Kidney (tissue), 14 donors: ENCODE measurements around the gene FAM204A. TPM values are rescaled to one million over a fixed set of nuclear protein-coding genes. Genes with fewer than 3 reads are reported as not detected.
A peak's percentile ranks its signal among the peaks of the same experiment; 100 is the strongest.

Experiments
- DNase-seq, 5 donors: peaks; one replicate each; pipeline ENCODE4 v3.0.0-alpha.2; 2013 to 2020
- FAIRE-seq: peaks from 2 replicates; lab custom pipeline; 2012; peaks lifted over from hg19 to GRCh38; lab: Jason Lieb, UNC
- H3K27ac ChIP-seq, 2 donors: one replicate each; pipeline ENCODE4 v1.7.0; 2013; ENCODE audit warnings: low read depth in 2 of 2, low read length in 2 of 2, inconsistent platforms in 1 of 2
- H3K27me3 ChIP-seq: one replicate; pipeline ENCODE4 v1.7.1; 2013; ENCODE audit warnings: low read length, inconsistent platforms; ENCODE audit not compliant: control insufficient read depth, insufficient read depth
- H3K36me3 ChIP-seq, 3 donors: one replicate each; pipeline versions ENCODE4 v1.7.0 to v1.7.1; 2013; ENCODE audit warnings: low read length in 3 of 3, control low read depth in 1 of 3, inconsistent platforms in 1 of 3; ENCODE audit not compliant: insufficient read depth in 3 of 3, control insufficient read depth in 2 of 3
- H3K4me1 ChIP-seq, 3 donors: one replicate each; pipeline versions ENCODE4 v1.7.0 to v1.7.1; 2013; ENCODE audit warnings: low read length in 3 of 3, inconsistent platforms in 1 of 3, low read depth in 1 of 3; ENCODE audit not compliant: control insufficient read depth in 2 of 3, insufficient read depth in 2 of 3
- H3K4me3 ChIP-seq, 3 donors: one replicate each; pipeline versions ENCODE4 v1.7.0 to v1.8.1; 2013; ENCODE audit warnings: low read length in 3 of 3, control low read depth in 1 of 3, inconsistent platforms in 1 of 3
- H3K9ac ChIP-seq, 3 donors: one replicate each; pipeline versions ENCODE4 v1.7.0 to v1.7.1; 2013; ENCODE audit warnings: low read length in 3 of 3, control low read depth in 1 of 3, inconsistent platforms in 1 of 3
- H3K9me3 ChIP-seq, 3 donors: one replicate each; pipeline versions ENCODE4 v1.7.0 to v1.7.1; 2013; ENCODE audit warnings: low read length in 3 of 3, control low read depth in 1 of 3, inconsistent platforms in 1 of 3; ENCODE audit not compliant: control insufficient read depth in 2 of 3, insufficient read depth in 1 of 3
- CTCF ChIP-seq: IDR thresholded peaks from 3 replicates; pipeline ENCODE4 v1.5.1; 2012; ENCODE audit warnings: mild to moderate bottlenecking, moderate library complexity, borderline replicate concordance; ENCODE audit not compliant: insufficient read depth; ENCODE audit errors: extremely low read depth
- intact Hi-C: fragments of 100-400 bp; cut with DNase I; formaldehyde crosslinking; loops from one replicate; pipeline ENCODE4 v1.11.1; 2022
- polyA plus RNA-seq: library from polyadenylated mRNA; stranded (reverse); fragments of 350-450 nt; fragmentation: Illumina TruSeq; extraction: RNeasy Lipid Tissue Mini Kit (QIAGEN cat#74804); gene quantifications from one replicate; pipeline ENCODE4 v1.2.3, GENCODE V29; 2014; ENCODE audit warnings: low read depth, low replicate concordance; ENCODE audit not compliant: insufficient read depth
- total RNA-seq: library from RNA; stranded (reverse); fragmentation: NEBNext Ultra II Directional; extraction: Animal tissue kit (Norgen Biotek cat#: 25700); gene quantifications from one replicate; pipeline ENCODE4 v1.2.1, GENCODE V29; 2021
- donor health status: control.
- donor health status: control.
- donor health status: control.
- donor health status: control.
- donor health status: control.
- donor health status: DM: yes; HTN: yes; CAD: no.
- donor health status: Normal renal cell carcinoma (clear cell type).

Gene FAM204A
- total and polyA plus RNA-seq, 2 donors from 2014 or later = 40.2 to 70.6 TPM

DNA sequence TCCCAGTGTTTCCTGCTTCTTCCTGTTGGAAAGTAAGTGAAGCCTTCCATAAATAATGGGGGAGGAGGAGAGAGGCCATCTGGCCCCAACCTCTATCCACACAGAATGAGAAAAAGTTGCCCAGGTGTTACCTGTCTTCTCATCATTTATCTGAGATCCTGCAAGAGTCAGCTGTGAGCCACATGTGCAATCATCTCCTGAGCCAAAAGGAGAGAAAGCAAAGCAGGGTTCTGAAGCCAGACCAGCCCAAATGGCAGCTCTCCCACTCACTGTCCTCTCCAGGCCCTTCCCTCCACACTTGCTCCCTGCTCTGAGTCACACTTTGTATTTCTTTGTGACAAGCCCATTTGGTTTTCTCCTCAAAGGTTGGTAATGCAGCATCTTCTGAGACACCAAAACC is 65.9 kb downstream of the FAM204A start:
- Histone ChIP-seq H3K36me3 (no peaks in the 10 kb centered on the region), H3K9ac (no peak overlapping the region), H3K9me3 (peaks cover 0 to 1% (median 0%) of the 10 kb centered on the region in 3 donors), H3K27me3 (no peaks in the 10 kb centered on the region), H3K4me3 (no peak overlapping the region), H3K27ac (no peak overlapping the region), H3K4me1 (peaks cover 0 to 2% (median 0%) of the 10 kb centered on the region in 3 donors)
- no peak for FAIRE-seq
- intact Hi-C loops = no loop called here
- no peak for TF ChIP-seq CTCF
- DNase-seq = no peak

DNA sequence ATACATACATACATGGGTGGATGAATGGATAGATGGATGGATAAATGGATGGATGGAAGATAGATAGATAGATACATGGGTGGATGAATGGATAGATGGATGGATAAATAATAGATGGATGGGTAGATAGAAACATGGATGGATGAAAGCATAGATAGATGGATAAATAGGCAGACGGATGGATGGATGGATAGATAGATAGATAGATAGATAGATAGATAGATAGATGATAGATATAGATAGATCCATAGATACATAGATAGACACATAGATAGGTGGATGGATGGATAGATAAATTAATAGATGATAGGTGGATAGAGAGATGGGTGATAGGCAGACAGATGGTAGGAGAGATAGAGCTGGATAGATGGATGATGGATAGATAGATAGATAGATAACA is 68.5 kb downstream of the FAM204A start:
- FAIRE-seq (no peak), DNase-seq (no peak)
- Histone ChIP-seq H3K27ac (no peak overlapping the region), H3K27me3 (no peaks in the 10 kb centered on the region), H3K9me3 (peaks cover 0 to 1% (median 0%) of the 10 kb centered on the region in 3 donors), H3K4me1 (peaks cover 0 to 2% (median 0%) of the 10 kb centered on the region in 3 donors), H3K4me3 (no peak overlapping the region), H3K36me3 (no peaks in the 10 kb centered on the region), H3K9ac (no peak overlapping the region)
- intact Hi-C loops = no loop called here
- TF ChIP-seq CTCF = no peak

- Histone ChIP-seq H3K9ac (no peak overlapping the region), H3K4me1 (peaks cover 0 to 2% (median 0%) of the 10 kb centered on the region in 3 donors), H3K4me3 (peak overlapping the region in 1 of 3 donors; percentile 40), H3K27me3 (no peaks in the 10 kb centered on the region), H3K36me3 (no peaks in the 10 kb centered on the region), H3K9me3 (no peaks in the 10 kb centered on the region), H3K27ac (no peak overlapping the region)
- FAIRE-seq = no peak
- no peak for DNase-seq
- intact Hi-C loops = no loop called here
- TF ChIP-seq CTCF = no peak
Measured at GRCh38 chr10:118272767-118273166, 69.4 kb downstream of the FAM204A start.

DNA sequence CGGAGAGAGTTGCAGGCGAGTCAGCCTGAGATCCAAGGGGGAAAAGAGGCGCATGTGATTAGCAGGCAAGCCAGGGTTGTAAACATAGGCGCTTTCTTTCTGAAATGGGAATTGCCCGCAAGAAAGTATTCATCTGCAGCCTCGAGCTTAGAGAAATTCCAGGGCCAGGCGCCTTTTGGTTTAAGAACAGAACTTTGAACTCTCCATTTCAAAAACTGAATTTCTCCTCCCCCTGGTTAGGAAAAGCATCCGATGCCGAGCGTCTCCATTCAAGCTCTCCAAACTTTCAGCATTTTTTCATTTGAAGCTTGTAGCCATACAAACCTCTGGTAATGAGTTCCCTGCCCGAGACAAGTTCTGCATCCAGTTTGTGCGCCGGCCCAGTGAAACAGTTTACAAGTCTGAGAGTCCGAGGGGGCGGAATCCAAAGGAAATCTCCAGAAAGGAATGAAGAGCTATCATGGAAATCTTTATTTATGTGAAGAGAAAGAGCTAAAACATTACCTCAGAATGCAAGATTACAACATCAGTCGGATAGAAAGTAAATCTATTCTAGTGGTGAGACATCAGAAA is 69.9 kb downstream of the FAM204A start:
- DNase-seq (peak in 1 of 5 donors; percentile 48), FAIRE-seq (no peak)
- Histone ChIP-seq H3K27me3 (no peaks in the 10 kb centered on the region), H3K9ac (no peak overlapping the region), H3K9me3 (no peaks in the 10 kb centered on the region), H3K27ac (no peak overlapping the region), H3K4me3 (peak overlapping the region in 2 of 3 donors; percentile 40 to 48), H3K4me1 (peaks cover 0 to 2% (median 0%) of the 10 kb centered on the region in 3 donors), H3K36me3 (no peaks in the 10 kb centered on the region)
- TF ChIP-seq CTCF = no peak
- intact Hi-C loops = no loop called here
